GDM1 (cell line): ENCODE results near the gene STUB1.
A peak's percentile ranks its signal among the peaks of the same experiment; 100 is the strongest.

Experiments used
- DNase-seq: peaks from one replicate; lab custom pipeline; 2025; lab: John Stamatoyannopoulos, UW

Gene STUB1

GRCh38 chr16:667113-667779 is 13.0 kb upstream of the STUB1 start:
- DNase-seq = no peak

GRCh38 chr16:667780-668518 is 12.3 kb upstream of the STUB1 start, which contains the start of gene RHOT2:
RHOT2 (plus strand) TSS chr16:668132; CDS start chr16:668200, 68 bp downstream.
- DNase-seq = peak; percentile 90

GRCh38 chr16:668519-669171 is 11.6 kb upstream of the STUB1 start:
- DNase-seq = no peak

GRCh38 chr16:669666-670065 is 10.5 kb upstream of the STUB1 start:
- no peak for DNase-seq

GRCh38 chr16:670485-671352 is 9.5 kb upstream of the STUB1 start:
- no peak for DNase-seq

GRCh38 chr16:671353-672131 is 8.7 kb upstream of the STUB1 start:
- no peak for DNase-seq

GRCh38 chr16:672371-672770 is 7.8 kb upstream of the STUB1 start:
- DNase-seq = no peak

- DNase-seq = no peak
These were observed 7.4 kb upstream of the STUB1 start for GRCh38 chr16:672851-673250.

GRCh38 chr16:673399-673991 is 6.7 kb upstream of the STUB1 start:
- DNase-seq = no peak

- DNase-seq = no peak
These were observed 5.9 kb upstream of the STUB1 start for GRCh38 chr16:674214-674881.

GRCh38 chr16:674968-675883 is 5.0 kb upstream of the STUB1 start, which contains the start of gene RHBDL1:
RHBDL1 (plus strand) TSS chr16:675671; CDS start chr16:675791, 120 bp downstream.
- DNase-seq = no peak

- DNase-seq = no peak
These were observed 4.2 kb upstream of the STUB1 start for GRCh38 chr16:675884-676564.

GRCh38 chr16:676565-676902 is 3.7 kb upstream of the STUB1 start:
- DNase-seq = no peak

GRCh38 chr16:676913-677312 is 3.3 kb upstream of the STUB1 start:
- DNase-seq = no peak

- DNase-seq = no peak
These were observed 2.7 kb upstream of the STUB1 start for GRCh38 chr16:677316-678190.

- no peak for DNase-seq
These were observed 1.9 kb upstream of the STUB1 start for GRCh38 chr16:678209-678857.
